ENCODE measurements around the gene CCN5.
"Not testable (repeated sequence)": the region's sequence is repeated elsewhere in the genome, so short reads cannot be mapped to it uniquely, and the experiment has no call there.

The CCN5 gene

GRCh38 chr20:44762466-44763140, 47.4 kb downstream of the CCN5 start:
- Histone ChIP-seq H3K4me2 (ENCODE audit: low read depth, low read length, poor library complexity, severe bottlenecking) (no peak overlapping the region), H3K9ac (ENCODE audit: low read length) (no peak overlapping the region), H3K27me3 (ENCODE audit: low read length) (no peaks in the 10 kb centered on the region), H4K20me1 (ENCODE audit: low read depth, low read length) (no peaks in the 10 kb centered on the region), H3K36me3 (ENCODE audit: low read length) (no peaks in the 10 kb centered on the region), H3K9me3 (ENCODE audit: insufficient read depth, low read length) (no peaks in the 10 kb centered on the region), H3F3A (ENCODE audit: insufficient read depth) (no peaks in the 10 kb centered on the region), H2AFZ (ENCODE audit: low read depth, low read length, severe bottlenecking) (no peak overlapping the region), H3K4me3 (ENCODE audit: insufficient read depth, low read length, poor library complexity, severe bottlenecking) (no peak overlapping the region), H3K27ac (ENCODE audit: low read depth, low read length) (no peak overlapping the region), H3K9me2 (replicated peaks; ENCODE audit: insufficient read depth, low read length) (no peaks in the 10 kb centered on the region), H3K79me2 (ENCODE audit: insufficient read depth, low read length) (no peaks in the 10 kb centered on the region)
- TF ChIP-seq CTCF (IDR thresholded peaks at IDR 0.05; ENCODE audit: insufficient read depth, low read length, poor library complexity, severe bottlenecking) (no peak), EZH2phosphoT487 (conservative IDR thresholded peaks at IDR 0.05; ENCODE audit: low read length) (no peak)

- H3F3A ChIP-seq (ENCODE audit: insufficient read depth); H3K79me2 ChIP-seq (ENCODE audit: insufficient read depth, low read length); H3K9me3 ChIP-seq (ENCODE audit: insufficient read depth, low read length); H3K4me3 ChIP-seq (ENCODE audit: insufficient read depth, low read length, poor library complexity, severe bottlenecking); H4K20me1 ChIP-seq (ENCODE audit: low read depth, low read length); H3K27ac ChIP-seq (ENCODE audit: low read depth, low read length); H3K4me2 ChIP-seq (ENCODE audit: low read depth, low read length, poor library complexity, severe bottlenecking); H3K36me3 ChIP-seq (ENCODE audit: low read length); H3K9me2 ChIP-seq (replicated peaks; ENCODE audit: insufficient read depth, low read length); H2AFZ ChIP-seq (ENCODE audit: low read depth, low read length, severe bottlenecking); H3K27me3 ChIP-seq (ENCODE audit: low read length); H3K9ac ChIP-seq (ENCODE audit: low read length): not testable (repeated sequence)
Measured at GRCh38 chr20:44763798-44764197, 48.6 kb downstream of the CCN5 start.

- Histone ChIP-seq H3K9me3 (ENCODE audit: insufficient read depth, low read length) (no peaks in the 10 kb centered on the region), H3K36me3 (ENCODE audit: low read length) (no peaks in the 10 kb centered on the region), H3K79me2 (ENCODE audit: insufficient read depth, low read length) (no peaks in the 10 kb centered on the region), H3K9me2 (replicated peaks; ENCODE audit: insufficient read depth, low read length) (no peaks in the 10 kb centered on the region), H3F3A (ENCODE audit: insufficient read depth) (no peaks in the 10 kb centered on the region), H4K20me1 (ENCODE audit: low read depth, low read length) (no peaks in the 10 kb centered on the region), H3K27ac (ENCODE audit: low read depth, low read length) (no peak overlapping the region), H3K27me3 (ENCODE audit: low read length) (no peaks in the 10 kb centered on the region), H2AFZ (ENCODE audit: low read depth, low read length, severe bottlenecking) (no peak overlapping the region), H3K4me3 (ENCODE audit: insufficient read depth, low read length, poor library complexity, severe bottlenecking) (no peak overlapping the region), H3K9ac (ENCODE audit: low read length) (no peak overlapping the region), H3K4me2 (ENCODE audit: low read depth, low read length, poor library complexity, severe bottlenecking) (no peak overlapping the region)
- TF ChIP-seq CTCF (IDR thresholded peaks at IDR 0.05; ENCODE audit: insufficient read depth, low read length, poor library complexity, severe bottlenecking) (no peak), EZH2phosphoT487 (conservative IDR thresholded peaks at IDR 0.05; ENCODE audit: low read length) (no peak)
Measured at GRCh38 chr20:44765091-44765490, 49.9 kb downstream of the CCN5 start.

- Histone ChIP-seq H3K27ac (ENCODE audit: low read depth, low read length) (no peak overlapping the region), H3K9ac (ENCODE audit: low read length) (no peak overlapping the region), H3K4me2 (ENCODE audit: low read depth, low read length, poor library complexity, severe bottlenecking) (no peak overlapping the region)
Measured at GRCh38 chr20:44765701-44766347, 50.7 kb downstream of the CCN5 start.

More at GRCh38 chr20:44765701-44766347, 50.7 kb downstream of the CCN5 start:
- TF ChIP-seq EZH2phosphoT487 (conservative IDR thresholded peaks at IDR 0.05; ENCODE audit: low read length), result no peak
- no peak for TF ChIP-seq CTCF (IDR thresholded peaks at IDR 0.05; ENCODE audit: insufficient read depth, low read length, poor library complexity, severe bottlenecking)
- Histone ChIP-seq H3K9me2 (replicated peaks; ENCODE audit: insufficient read depth, low read length) (no peaks in the 10 kb centered on the region), H3K79me2 (ENCODE audit: insufficient read depth, low read length) (no peaks in the 10 kb centered on the region), H3K27me3 (ENCODE audit: low read length) (no peaks in the 10 kb centered on the region), H4K20me1 (ENCODE audit: low read depth, low read length) (no peaks in the 10 kb centered on the region), H3F3A (ENCODE audit: insufficient read depth) (no peaks in the 10 kb centered on the region), H3K36me3 (ENCODE audit: low read length) (no peaks in the 10 kb centered on the region), H2AFZ (ENCODE audit: low read depth, low read length, severe bottlenecking) (no peak overlapping the region), H3K9me3 (ENCODE audit: insufficient read depth, low read length) (no peaks in the 10 kb centered on the region), H3K4me3 (ENCODE audit: insufficient read depth, low read length, poor library complexity, severe bottlenecking) (no peak overlapping the region)
